Heart left ventricle (tissue), 16 donors: ENCODE measurements around the gene RAB36. TPM values are rescaled to one million over a fixed set of nuclear protein-coding genes. Genes with fewer than 3 reads are reported as not detected.

Experiments used
- ATAC-seq, 4 donors: fragments of 200-7000 bp; cut with Tn5 transposase; one replicate each; pipeline ENCODE4 v1.9.1; 2020 to 2022; ENCODE audit warnings: moderate library complexity in 4 of 4, mild to moderate bottlenecking in 3 of 4, moderate number of reproducible peaks in 1 of 4
- DNase-seq, 5 donors: peaks; one replicate each; pipeline ENCODE4 v3.0.0-alpha.2; 2020
- H3K27ac ChIP-seq, 12 donors: fragments of 200-600 bp; sonication (generic) in 4 of 12; one replicate each; pipeline versions ENCODE4 v1.5.0 to v1.8.0; 2016 to 2022; ENCODE audit warnings: mild to moderate bottlenecking in 2 of 12
- H3K27me3 ChIP-seq, 9 donors: fragments of 200-600 bp; sonication (generic) in 2 of 9; one replicate each; pipeline versions ENCODE4 v1.5.1 to v1.8.0; 2016 to 2022; ENCODE audit warnings: mild to moderate bottlenecking in 3 of 9
- H3K36me3 ChIP-seq, 9 donors: fragments of 200-600 bp; sonication (generic) in 2 of 9; one replicate each; pipeline versions ENCODE4 v1.5.0 to v1.8.0; 2018 to 2022; ENCODE audit warnings: mild to moderate bottlenecking in 2 of 9
- H3K4me1 ChIP-seq, 12 donors: fragments of 200-600 bp; sonication (generic) in 4 of 12; one replicate each; pipeline versions ENCODE4 v1.5.0 to v1.8.0; 2016 to 2022; ENCODE audit warnings: mild to moderate bottlenecking in 3 of 12
- H3K4me3 ChIP-seq, 12 donors: fragments of 200-600 bp; sonication (generic) in 4 of 12; one replicate each; pipeline versions ENCODE4 v1.5.0 to v1.8.0; 2017 to 2022; ENCODE audit warnings: mild to moderate bottlenecking in 9 of 12, moderate library complexity in 4 of 12
- H3K9me3 ChIP-seq, 12 donors: fragments of 200-600 bp; sonication (generic) in 4 of 12; one replicate each; pipeline versions ENCODE4 v1.5.0 to v1.8.0; 2016 to 2022; ENCODE audit warnings: mild to moderate bottlenecking in 1 of 12
- POLR2A ChIP-seq, 2 donors: fragments of 450-650 bp; IDR thresholded peaks; one replicate each; pipeline ENCODE4 v1.6.1; 2017; ENCODE audit warnings: antibody characterized with exemption in 2 of 2, mild to moderate bottlenecking in 2 of 2, moderate library complexity in 2 of 2
- WGBS, 4 donors: extraction: QIAGEN DNeasy Blood & Tissue Kit in 2 of 4; methylation state at CpG; one replicate each; pipeline versions ENCODE4 v1.1.5 to v1.1.7; 2013 to 2018; 5-methylcytosine and 5-hydroxymethylcytosine counted together
- intact Hi-C, 10 donors: fragments of 100-400 bp; cut with DNase I; formaldehyde crosslinking; loops; one replicate each; pipeline versions ENCODE4 v1.11.1 to v1.14.2; 2022
- polyA plus RNA-seq, 2 donors: library from polyadenylated mRNA; stranded (reverse); fragments of 200-250 nt; gene quantifications; one replicate each; pipeline ENCODE4 v1.2.3, GENCODE V29; 2013
- total RNA-seq, 9 donors: library from RNA; depleted of rRNA in 2 of 9; stranded (reverse); fragments of >200 nt in 2 of 9; fragmentation: NEBNext Ultra II Directional in 3 of 9; extraction: Animal tissue kit (Norgen Biotek cat#: 25700) in 3 of 9; gene quantifications; one replicate each; pipeline versions ENCODE4 v1.1.0 to v1.2.4, GENCODE V29; 2016 to 2023
- TF ChIP-seq, protein P1 (sequence below), 12 donors: fragments of 200-600 bp; sonication (generic) in 4 of 12; IDR thresholded peaks; one replicate each; pipeline versions ENCODE4 v1.5.0 to v1.8.0; 2018 to 2022; ENCODE audit warnings: antibody characterized with exemption in 12 of 12, mild to moderate bottlenecking in 5 of 12
- donor health status: ischemic (EF 13 %, LVEDD 7.1; RV severe dilation, severe dysfunction).
- donor health status: healthy with polysubstance abuse.
- donor health status: DM: no; HTN: yes; CAD: no.
- donor health status: DM: no; HTN: no; CAD: no.
- donor health status: ischemic (EF 25% LVEDD 6.9; RV normal size, moderate dysfunction).
- donor health status: ischemic (EF 25% LVEDD 5.7; RV mildly dilated, moderate dysfunction).
- donor health status: healthy.
- donor health status: DM: yes; HTN: yes; CAD: no.
- donor health status: ischemic (EF 35%, LVEDD 5.7; RV mildly dilated, moderate dysfunction).
- donor health status: nonischemic (EF 11% LVEDD 7.7; RV severe dilation, severe dysfunction).
- donor health status: DM: yes; HTN: yes; CAD: no.
- donor health status: PGD.
- donor health status: ischemic (EF 29% LVEDD 5.4; RV normal size, mild dysfunction).
- donor health status: nonischemic (EF 23%, LVEDD 6.1; RV moderate dilation, normal function).

Gene RAB36
- total and polyA plus RNA-seq, 11 donors = 0.11 to 3.2 (median 0.54) TPM

DNA sequence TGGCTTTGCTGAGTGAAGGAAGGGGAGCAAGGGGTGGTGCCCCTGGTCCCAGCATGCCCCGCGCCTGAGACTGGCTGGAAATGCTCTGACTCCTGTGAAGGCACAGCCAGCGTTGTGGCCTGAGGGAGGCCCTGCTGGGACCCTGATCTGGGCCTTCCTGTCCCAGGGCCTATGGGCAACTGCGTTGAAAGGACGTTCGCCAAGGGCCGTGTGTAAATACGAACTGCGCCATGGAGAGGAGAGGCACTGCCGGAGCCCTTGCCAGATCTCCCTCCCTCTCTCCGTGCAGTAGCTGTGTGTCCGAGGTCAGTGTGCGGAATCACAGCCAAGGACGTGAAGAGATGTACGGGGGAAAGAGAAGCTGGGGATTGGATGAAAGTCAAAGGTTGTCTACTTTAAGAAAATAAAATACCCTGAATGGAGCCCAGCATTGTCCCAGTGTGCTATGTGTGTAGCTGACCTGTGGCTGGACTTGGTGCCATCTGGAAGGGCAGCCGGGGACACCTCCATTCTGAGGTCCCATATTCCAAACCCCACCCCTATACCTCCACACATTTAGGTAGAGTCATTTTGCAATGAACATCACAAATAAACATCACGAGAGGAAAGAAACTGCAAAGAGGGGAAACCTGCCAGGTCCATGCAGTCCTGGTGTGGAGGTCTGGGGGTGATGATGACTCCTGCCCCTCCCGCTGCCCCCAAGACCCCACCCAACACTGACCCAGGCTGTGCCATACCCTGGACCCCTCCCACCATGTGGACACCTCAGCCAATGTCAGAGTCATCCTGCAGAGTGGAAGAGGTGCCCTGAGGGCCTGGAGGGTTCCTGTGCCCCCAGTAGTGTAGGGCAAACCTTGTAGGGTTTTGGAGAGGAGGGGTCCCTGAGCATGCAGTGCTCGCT is 20.4 kb upstream of the RAB36 start:
- Histone ChIP-seq H3K4me3 (no peak overlapping the region), H3K27me3 (no peaks in the 10 kb centered on the region), H3K9me3 (no peaks in the 10 kb centered on the region), H3K4me1 (peaks cover 0 to 10% (median 3%) of the 10 kb centered on the region in 12 donors), H3K36me3 (no peaks in the 10 kb centered on the region), H3K27ac (no peak overlapping the region)
- ATAC-seq (no peak), DNase-seq (no peak)
- TF ChIP-seq, protein P1, sequence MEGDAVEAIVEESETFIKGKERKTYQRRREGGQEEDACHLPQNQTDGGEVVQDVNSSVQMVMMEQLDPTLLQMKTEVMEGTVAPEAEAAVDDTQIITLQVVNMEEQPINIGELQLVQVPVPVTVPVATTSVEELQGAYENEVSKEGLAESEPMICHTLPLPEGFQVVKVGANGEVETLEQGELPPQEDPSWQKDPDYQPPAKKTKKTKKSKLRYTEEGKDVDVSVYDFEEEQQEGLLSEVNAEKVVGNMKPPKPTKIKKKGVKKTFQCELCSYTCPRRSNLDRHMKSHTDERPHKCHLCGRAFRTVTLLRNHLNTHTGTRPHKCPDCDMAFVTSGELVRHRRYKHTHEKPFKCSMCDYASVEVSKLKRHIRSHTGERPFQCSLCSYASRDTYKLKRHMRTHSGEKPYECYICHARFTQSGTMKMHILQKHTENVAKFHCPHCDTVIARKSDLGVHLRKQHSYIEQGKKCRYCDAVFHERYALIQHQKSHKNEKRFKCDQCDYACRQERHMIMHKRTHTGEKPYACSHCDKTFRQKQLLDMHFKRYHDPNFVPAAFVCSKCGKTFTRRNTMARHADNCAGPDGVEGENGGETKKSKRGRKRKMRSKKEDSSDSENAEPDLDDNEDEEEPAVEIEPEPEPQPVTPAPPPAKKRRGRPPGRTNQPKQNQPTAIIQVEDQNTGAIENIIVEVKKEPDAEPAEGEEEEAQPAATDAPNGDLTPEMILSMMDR (IDR thresholded peaks at IDR 0.05) = no peak
- no peak for TF ChIP-seq POLR2A (IDR thresholded peaks at IDR 0.05)
- intact Hi-C loops = loop anchor here in 4 of 10 donors (5.0 to 10.0 kb wide), 4 partner anchors 148 to 663 kb away; no protein-coding TSS in a partner anchor
- WGBS, 4 donors = 83 to 87% (median 85%) methylated on average over 19 of the region's 19 CpGs

- Histone ChIP-seq H3K27ac (no peak overlapping the region), H3K27me3 (no peaks in the 10 kb centered on the region), H3K9me3 (no peaks in the 10 kb centered on the region), H3K36me3 (no peaks in the 10 kb centered on the region), H3K4me3 (no peak overlapping the region), H3K4me1 (peaks cover 0 to 10% (median 3%) of the 10 kb centered on the region in 12 donors)
- DNase-seq (no peak), ATAC-seq (no peak)
- TF ChIP-seq, protein P1 (IDR thresholded peaks at IDR 0.05) = no peak
- 87 to 93% (median 90%) methylated on average over 18 of the region's 18 CpGs for WGBS, 4 donors
- intact Hi-C loops = loop anchor here in 4 of 10 donors (5.0 to 10.0 kb wide), 4 partner anchors 148 to 663 kb away; no protein-coding TSS in a partner anchor
These were observed 19.7 kb upstream of the RAB36 start for GRCh38 chr22:23125512-23126103.

GRCh38 chr22:23126165-23127054 is 18.9 kb upstream of the RAB36 start:
- Histone ChIP-seq H3K4me3 (no peak overlapping the region), H3K9me3 (no peaks in the 10 kb centered on the region), H3K4me1 (peaks cover 0 to 10% (median 3%) of the 10 kb centered on the region in 12 donors), H3K27me3 (no peaks in the 10 kb centered on the region), H3K27ac (no peak overlapping the region), H3K36me3 (no peaks in the 10 kb centered on the region)
- WGBS, 4 donors = 88 to 91% (median 90%) methylated on average over 14 of the region's 14 CpGs
- intact Hi-C loops = loop anchor here in 4 of 10 donors (5.0 to 10.0 kb wide), 4 partner anchors 149 to 664 kb away; no protein-coding TSS in a partner anchor
- ATAC-seq (no peak), DNase-seq (no peak)
- no peak for TF ChIP-seq POLR2A (IDR thresholded peaks at IDR 0.05)
- TF ChIP-seq, protein P1 (IDR thresholded peaks at IDR 0.05) = no peak
